Keratinocyte (primary cell): Measurements from ENCODE around the gene RMND5A. TPM values are rescaled to one million over a fixed set of nuclear protein-coding genes. Genes with fewer than 3 reads are reported as not detected.

Experiments used
- DNase-seq: peaks from one replicate; pipeline ENCODE4 v3.0.0-alpha.2; 2011; ENCODE audit warnings: low read depth, missing footprints, low spot score
- FAIRE-seq: peaks from 2 replicates; lab custom pipeline; 2011; peaks lifted over from hg19 to GRCh38; lab: Jason Lieb, UNC
- H2AFZ ChIP-seq: 2 replicates; pipeline ENCODE4 v1.6.0; 2012; ENCODE audit warnings: low read length, control low read depth, inconsistent platforms; ENCODE audit not compliant: control insufficient read depth
- H3K27ac ChIP-seq: 2 replicates; pipeline ENCODE4 v1.5.1; 2011; ENCODE audit warnings: low read length; ENCODE audit not compliant: control insufficient read depth, insufficient read depth
- H3K27me3 ChIP-seq: 3 replicates; pipeline ENCODE4 v1.6.0; 2011; ENCODE audit warnings: low read length; ENCODE audit not compliant: control insufficient read depth, insufficient read depth; ENCODE audit errors: extremely low read depth
- H3K36me3 ChIP-seq, 2 experiments: 2 replicates in 1 of 2; 3 replicates in 1 of 2; pipeline ENCODE4 v1.5.1; 2011; ENCODE audit warnings: low read length in 2 of 2, mild to moderate bottlenecking in 1 of 2; ENCODE audit not compliant: control insufficient read depth in 2 of 2, insufficient read depth in 2 of 2; ENCODE audit errors: extremely low read depth in 1 of 2
- H3K4me1 ChIP-seq: 3 replicates; pipeline ENCODE4 v1.5.1; 2011; ENCODE audit warnings: low read length; ENCODE audit not compliant: control insufficient read depth, insufficient read depth; ENCODE audit errors: extremely low read depth
- H3K4me2 ChIP-seq: 3 replicates; pipeline ENCODE4 v1.6.0; 2011; ENCODE audit warnings: low read depth, low read length; ENCODE audit not compliant: control insufficient read depth, insufficient read depth; ENCODE audit errors: extremely low read depth
- H3K4me3 ChIP-seq, 3 experiments: fragments of 200-600 bp in 1 of 3; sonication (generic) in 1 of 3; 2 replicates in 2 of 3; 3 replicates in 1 of 3; pipeline ENCODE4 v1.5.1; 2011 to 2016; ENCODE audit warnings: low read length in 3 of 3, mild to moderate bottlenecking in 3 of 3, control low read depth in 2 of 3, inconsistent platforms in 1 of 3, low read depth in 1 of 3, mixed read lengths in 1 of 3, mixed run types in 1 of 3, moderate library complexity in 1 of 3; ENCODE audit not compliant: control insufficient read depth in 2 of 3, insufficient read depth in 2 of 3; ENCODE audit errors: extremely low read depth in 1 of 3
- H3K79me2 ChIP-seq: 2 replicates; pipeline ENCODE4 v1.6.0; 2012; ENCODE audit warnings: low read length; ENCODE audit not compliant: control insufficient read depth, insufficient read depth
- H3K9ac ChIP-seq: 3 replicates; pipeline ENCODE4 v1.6.0; 2011; ENCODE audit warnings: low read length; ENCODE audit not compliant: control insufficient read depth, insufficient read depth; ENCODE audit errors: extremely low read depth
- H3K9me1 ChIP-seq: 3 replicates; pipeline ENCODE4 v1.6.0; 2011; ENCODE audit warnings: low read length; ENCODE audit not compliant: control insufficient read depth, insufficient read depth; ENCODE audit errors: extremely low read depth
- H3K9me3 ChIP-seq: 2 replicates; pipeline ENCODE4 v1.5.1; 2012; ENCODE audit warnings: low read depth, low read length; ENCODE audit not compliant: control insufficient read depth
- H4K20me1 ChIP-seq: 3 replicates; pipeline ENCODE4 v1.6.0; 2011; ENCODE audit warnings: low read length; ENCODE audit not compliant: control insufficient read depth, insufficient read depth; ENCODE audit errors: extremely low read depth
- EZH2 ChIP-seq: IDR thresholded peaks from one replicate; pipeline ENCODE4 v1.6.1; 2012; ENCODE audit warnings: inconsistent platforms, mild to moderate bottlenecking, low read length, moderate library complexity
- dilution Hi-C: fragments of 300-500 bp; cut with MboI; formaldehyde crosslinking; loops from one replicate; pipeline ENCODE4 v1.7.0; 2020; ENCODE audit warnings: low sequenced_read_pairs; ENCODE audit not compliant: extremely low pct_ligation_motif_present
- polyA plus RNA-seq, 5 experiments: library from polyadenylated mRNA; depleted of rRNA in 3 of 5; stranded (reverse) in 3 of 5; stranded (forward) in 1 of 5; unstranded in 1 of 5; fragments of >200 nt; gene quantifications; 1 replicate in 1 of 5; 2 replicates in 3 of 5; 3 replicates in 1 of 5; pipeline versions ENCODE4 v1.2.1 to v1.2.3, GENCODE V29; 2011 to 2012; ENCODE audit warnings: missing spikeins in 2 of 5, low read depth in 1 of 5, low replicate concordance in 1 of 5
- TF ChIP-seq, protein P1 (sequence below), 3 experiments: IDR thresholded peaks in 1 of 3; conservative IDR thresholded peaks in 1 of 3; optimal IDR thresholded peaks in 1 of 3; 2 replicates in 2 of 3; 3 replicates in 1 of 3; pipeline versions ENCODE3 to v1.5.1; 2011; ENCODE audit warnings: low read length in 3 of 3, mild to moderate bottlenecking in 3 of 3, moderate library complexity in 2 of 3, control low read depth in 1 of 3, inconsistent platforms in 1 of 3; ENCODE audit not compliant: insufficient read depth in 2 of 3; ENCODE audit errors: extremely low read depth in 1 of 3

Gene RMND5A
- polyA plus RNA-seq, 1 donor (not counting 4 experiments of a cell fraction or from before 2014, with no cell fraction given): 26.0 TPM

DNA sequence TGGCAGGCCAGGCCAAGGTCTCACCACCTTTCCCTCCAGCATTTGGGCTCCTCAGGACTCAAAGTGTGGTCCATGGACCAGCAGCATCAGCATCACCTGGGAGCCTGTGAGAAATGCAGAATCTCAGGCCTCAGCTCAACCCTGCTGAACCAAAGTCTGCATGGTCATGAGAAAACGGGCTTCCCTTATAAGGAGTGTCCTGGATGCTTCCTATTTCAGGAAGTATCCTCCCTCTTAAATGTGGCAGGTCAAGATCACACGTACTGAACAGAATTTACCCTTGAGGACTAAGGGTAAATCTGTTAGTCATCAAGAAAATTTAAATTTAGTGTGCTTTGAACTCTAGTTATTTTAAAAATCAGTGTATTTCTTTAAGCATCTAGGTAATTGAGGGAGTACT lies 58.9 kb downstream of the RMND5A start:
- FAIRE-seq (no peak), DNase-seq (no peak)
- dilution Hi-C loops: no loop called here

DNA sequence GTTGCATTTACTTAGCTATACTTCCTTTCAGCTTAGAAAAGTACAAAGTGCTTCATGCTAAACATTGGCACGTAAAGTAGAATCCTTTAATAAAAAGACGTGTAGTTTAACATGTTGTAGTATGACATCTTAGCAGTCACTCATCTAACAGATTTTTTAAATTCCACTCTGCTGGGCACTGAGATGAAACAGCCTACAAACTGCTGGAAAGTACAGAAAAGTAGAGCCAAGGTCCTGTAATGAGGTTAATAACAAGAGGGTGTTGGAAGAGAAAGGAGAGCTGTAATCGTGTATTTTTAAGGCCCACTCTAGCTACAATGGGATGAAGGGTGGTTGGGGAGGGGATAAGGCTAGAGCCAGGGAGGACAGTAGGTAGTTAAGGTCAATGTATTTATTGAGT lies 59.9 kb downstream of the RMND5A start:
- H3K27me3 ChIP-seq: no peaks in the 10 kb centered on the region
- dilution Hi-C loops: no loop called here
- TF ChIP-seq, protein P1, sequence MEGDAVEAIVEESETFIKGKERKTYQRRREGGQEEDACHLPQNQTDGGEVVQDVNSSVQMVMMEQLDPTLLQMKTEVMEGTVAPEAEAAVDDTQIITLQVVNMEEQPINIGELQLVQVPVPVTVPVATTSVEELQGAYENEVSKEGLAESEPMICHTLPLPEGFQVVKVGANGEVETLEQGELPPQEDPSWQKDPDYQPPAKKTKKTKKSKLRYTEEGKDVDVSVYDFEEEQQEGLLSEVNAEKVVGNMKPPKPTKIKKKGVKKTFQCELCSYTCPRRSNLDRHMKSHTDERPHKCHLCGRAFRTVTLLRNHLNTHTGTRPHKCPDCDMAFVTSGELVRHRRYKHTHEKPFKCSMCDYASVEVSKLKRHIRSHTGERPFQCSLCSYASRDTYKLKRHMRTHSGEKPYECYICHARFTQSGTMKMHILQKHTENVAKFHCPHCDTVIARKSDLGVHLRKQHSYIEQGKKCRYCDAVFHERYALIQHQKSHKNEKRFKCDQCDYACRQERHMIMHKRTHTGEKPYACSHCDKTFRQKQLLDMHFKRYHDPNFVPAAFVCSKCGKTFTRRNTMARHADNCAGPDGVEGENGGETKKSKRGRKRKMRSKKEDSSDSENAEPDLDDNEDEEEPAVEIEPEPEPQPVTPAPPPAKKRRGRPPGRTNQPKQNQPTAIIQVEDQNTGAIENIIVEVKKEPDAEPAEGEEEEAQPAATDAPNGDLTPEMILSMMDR (optimal IDR thresholded peaks at IDR 0.05 in 1 of 3, IDR thresholded peaks at IDR 0.05 in 1 of 3, conservative IDR thresholded peaks at IDR 0.05 in 1 of 3; ENCODE audit: extremely low read depth in 1 of 3, insufficient read depth in 2 of 3, low read length in 3 of 3): no peak
- TF ChIP-seq EZH2: no peak
- H3K9ac ChIP-seq: no peak overlapping the region
- no peaks in the 10 kb centered on the region for H3K9me1 ChIP-seq
- no peaks in the 10 kb centered on the region for H3K79me2 ChIP-seq
- no peaks in the 10 kb centered on the region for H4K20me1 ChIP-seq
- no peak for FAIRE-seq
- no peak overlapping the region for H2AFZ ChIP-seq
- no peak overlapping the region for H3K27ac ChIP-seq
- H3K36me3 ChIP-seq: peaks cover 0 to 3% of the 10 kb centered on the region in 2 experiments
- H3K4me3 ChIP-seq: no peak overlapping the region
- no peak overlapping the region for H3K4me2 ChIP-seq
- no peaks in the 10 kb centered on the region for H3K9me3 ChIP-seq
- H3K4me1 ChIP-seq: no peaks in the 10 kb centered on the region
- no peak for DNase-seq

More for the DNA sequence above, 58.9 kb downstream of the RMND5A start:
- Histone ChIP-seq H3K36me3 (peaks cover 0 to 6% of the 10 kb centered on the region in 2 experiments), H3K27ac (no peak overlapping the region), H3K9me1 (no peaks in the 10 kb centered on the region), H3K9me3 (no peaks in the 10 kb centered on the region), H3K4me3 (no peak overlapping the region), H3K9ac (no peak overlapping the region), H2AFZ (no peak overlapping the region), H3K27me3 (no peaks in the 10 kb centered on the region), H4K20me1 (no peaks in the 10 kb centered on the region), H3K4me2 (no peak overlapping the region), H3K79me2 (no peaks in the 10 kb centered on the region), H3K4me1 (no peaks in the 10 kb centered on the region)
- TF ChIP-seq EZH2: no peak
- TF ChIP-seq, protein P1 (optimal IDR thresholded peaks at IDR 0.05 in 1 of 3, IDR thresholded peaks at IDR 0.05 in 1 of 3, conservative IDR thresholded peaks at IDR 0.05 in 1 of 3; ENCODE audit: extremely low read depth in 1 of 3, insufficient read depth in 2 of 3, low read length in 3 of 3): no peak
